Kidney epithelial cell (primary cell): Measurements from ENCODE around the gene RGP1. TPM values are rescaled to one million over a fixed set of nuclear protein-coding genes. Genes with fewer than 3 reads are reported as not detected.
A peak's percentile ranks its signal among the peaks of the same experiment; 100 is the strongest.

Experiments used
- DNase-seq: peaks from one replicate; pipeline ENCODE4 v3.0.0-alpha.2; 2010; ENCODE audit warnings: low read depth
- H3K27me3 ChIP-seq: 2 replicates; pipeline ENCODE4 v1.6.0; 2011; ENCODE audit warnings: low read length; ENCODE audit not compliant: control insufficient read depth, insufficient read depth
- H3K36me3 ChIP-seq: 2 replicates; pipeline ENCODE4 v1.5.1; 2011; ENCODE audit warnings: low read length; ENCODE audit not compliant: control insufficient read depth, insufficient read depth
- H3K4me3 ChIP-seq: 2 replicates; pipeline ENCODE4 v1.5.1; 2011; ENCODE audit warnings: low read depth, mild to moderate bottlenecking, control low read depth, low read length
- total RNA-seq: library from RNA; depleted of rRNA; stranded (reverse); fragments of >200 nt; gene quantifications from 2 replicates; pipeline ENCODE4 v1.2.3, GENCODE V29; 2015
- TF ChIP-seq, protein P1 (sequence below): IDR thresholded peaks from 2 replicates; pipeline ENCODE4 v1.5.1; 2011; ENCODE audit warnings: mild to moderate bottlenecking, moderate library complexity, low read length, control low read depth, inconsistent platforms; ENCODE audit not compliant: insufficient read depth, poor library complexity, severe bottlenecking

Gene RGP1
- total RNA-seq, 1 donor from 2014 or later, result 21.5 TPM

DNA sequence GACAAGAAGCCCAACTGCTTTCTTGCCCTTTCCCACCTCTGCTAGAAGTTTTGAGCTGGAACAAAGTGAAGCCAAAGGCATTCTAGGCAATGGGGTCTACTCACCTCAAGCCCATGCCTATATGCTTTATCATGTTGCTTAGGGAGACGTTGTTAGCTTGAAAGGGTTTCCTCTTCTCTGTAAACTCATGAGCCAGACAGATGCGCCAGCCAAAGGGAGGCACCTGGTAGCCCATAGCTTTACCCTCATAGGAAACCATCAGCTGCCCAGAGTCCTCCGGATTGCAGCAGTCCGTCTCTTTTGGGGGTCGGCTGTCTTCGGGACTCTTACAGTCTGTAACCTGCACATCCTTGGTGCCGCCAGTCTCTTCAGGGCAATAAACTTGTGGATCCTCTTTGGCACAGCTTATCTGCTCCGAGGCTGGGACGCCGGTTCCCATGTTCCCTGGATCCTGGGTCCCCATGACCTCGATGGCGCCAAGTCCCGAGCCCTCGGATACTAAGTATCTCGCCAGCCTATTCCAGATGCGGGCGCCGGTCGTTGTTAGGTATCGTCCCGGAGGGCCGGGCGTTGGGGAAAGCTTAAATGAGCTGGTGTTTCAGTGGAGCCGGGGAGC is 737 bp upstream of the RGP1 start:
- TF ChIP-seq, protein P1, sequence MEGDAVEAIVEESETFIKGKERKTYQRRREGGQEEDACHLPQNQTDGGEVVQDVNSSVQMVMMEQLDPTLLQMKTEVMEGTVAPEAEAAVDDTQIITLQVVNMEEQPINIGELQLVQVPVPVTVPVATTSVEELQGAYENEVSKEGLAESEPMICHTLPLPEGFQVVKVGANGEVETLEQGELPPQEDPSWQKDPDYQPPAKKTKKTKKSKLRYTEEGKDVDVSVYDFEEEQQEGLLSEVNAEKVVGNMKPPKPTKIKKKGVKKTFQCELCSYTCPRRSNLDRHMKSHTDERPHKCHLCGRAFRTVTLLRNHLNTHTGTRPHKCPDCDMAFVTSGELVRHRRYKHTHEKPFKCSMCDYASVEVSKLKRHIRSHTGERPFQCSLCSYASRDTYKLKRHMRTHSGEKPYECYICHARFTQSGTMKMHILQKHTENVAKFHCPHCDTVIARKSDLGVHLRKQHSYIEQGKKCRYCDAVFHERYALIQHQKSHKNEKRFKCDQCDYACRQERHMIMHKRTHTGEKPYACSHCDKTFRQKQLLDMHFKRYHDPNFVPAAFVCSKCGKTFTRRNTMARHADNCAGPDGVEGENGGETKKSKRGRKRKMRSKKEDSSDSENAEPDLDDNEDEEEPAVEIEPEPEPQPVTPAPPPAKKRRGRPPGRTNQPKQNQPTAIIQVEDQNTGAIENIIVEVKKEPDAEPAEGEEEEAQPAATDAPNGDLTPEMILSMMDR, result no peak
- H3K36me3 ChIP-seq, result peaks cover 3% of the 10 kb centered on the region
- peak overlapping the region; percentile 83 for H3K4me3 ChIP-seq
- DNase-seq, result no peak
- H3K27me3 ChIP-seq, result no peaks in the 10 kb centered on the region

GRCh38 chr9:35749515-35750255 is 598 bp downstream of the RGP1 start:
- Histone ChIP-seq H3K36me3 (peaks cover 3% of the 10 kb centered on the region), H3K4me3 (peak overlapping the region; percentile 83), H3K27me3 (no peaks in the 10 kb centered on the region)
- no peak for DNase-seq
- TF ChIP-seq, protein P1, result no peak

- TF ChIP-seq, protein P1, result no peak
- Histone ChIP-seq H3K27me3 (no peaks in the 10 kb centered on the region), H3K36me3 (peaks cover 3% of the 10 kb centered on the region)
Measured at GRCh38 chr9:35750256-35750531, 1.1 kb downstream of the RGP1 start.

GRCh38 chr9:35753466-35753865 is 4.4 kb downstream of the RGP1 start:
- no peak overlapping the region for H3K4me3 ChIP-seq
- DNase-seq, result no peak
- H3K27me3 ChIP-seq, result no peaks in the 10 kb centered on the region
- TF ChIP-seq, protein P1, result no peak
- H3K36me3 ChIP-seq, result peaks cover 3% of the 10 kb centered on the region

More at GRCh38 chr9:35750256-35750531, 1.1 kb downstream of the RGP1 start:
- DNase-seq, result no peak
- peak overlapping the region; percentile 83 for H3K4me3 ChIP-seq

DNA sequence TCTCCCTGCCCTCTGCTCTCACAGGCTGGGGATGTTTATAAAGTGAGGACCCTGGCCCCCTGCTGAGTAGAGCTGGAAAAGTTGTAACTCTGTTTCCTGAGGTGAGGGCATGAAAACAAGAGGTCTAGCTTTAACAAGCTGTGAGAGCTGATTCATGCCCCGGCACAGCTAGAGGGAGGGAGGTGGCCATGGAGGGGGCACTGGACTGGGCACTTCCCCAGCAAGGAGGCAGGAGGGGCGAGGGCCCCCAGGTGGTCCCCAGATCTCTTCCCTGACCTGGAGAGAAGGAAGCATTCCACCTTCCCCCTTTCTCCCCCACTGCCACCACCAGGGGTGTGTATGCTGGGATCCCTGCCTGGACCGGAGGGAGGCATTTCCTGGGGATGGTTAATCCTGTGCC is 5.2 kb downstream of the RGP1 start, which contains the start of gene MSMP:
Gene MSMP (minus strand): TSS at position 13 of the 400 bp plus-strand sequence. CDS start 147 bp downstream, outside the sequence.
- TF ChIP-seq, protein P1, result no peak
- Histone ChIP-seq H3K4me3 (no peak within 1 kb of the TSS), H3K27me3 (no peaks in the 10 kb centered on the region), H3K36me3 (peaks cover 3% of the 10 kb centered on the region)
- no peak for DNase-seq
